NCI-H2107 (cell line): ENCODE measurements around the gene CDC25A.
"Not testable (repeated sequence)": the region's sequence is repeated elsewhere in the genome, so short reads cannot be mapped to it uniquely, and the experiment has no call there.

Source experiments
- DNase-seq: peaks from one replicate; lab custom pipeline; 2025; lab: John Stamatoyannopoulos, UW

Gene CDC25A

DNA sequence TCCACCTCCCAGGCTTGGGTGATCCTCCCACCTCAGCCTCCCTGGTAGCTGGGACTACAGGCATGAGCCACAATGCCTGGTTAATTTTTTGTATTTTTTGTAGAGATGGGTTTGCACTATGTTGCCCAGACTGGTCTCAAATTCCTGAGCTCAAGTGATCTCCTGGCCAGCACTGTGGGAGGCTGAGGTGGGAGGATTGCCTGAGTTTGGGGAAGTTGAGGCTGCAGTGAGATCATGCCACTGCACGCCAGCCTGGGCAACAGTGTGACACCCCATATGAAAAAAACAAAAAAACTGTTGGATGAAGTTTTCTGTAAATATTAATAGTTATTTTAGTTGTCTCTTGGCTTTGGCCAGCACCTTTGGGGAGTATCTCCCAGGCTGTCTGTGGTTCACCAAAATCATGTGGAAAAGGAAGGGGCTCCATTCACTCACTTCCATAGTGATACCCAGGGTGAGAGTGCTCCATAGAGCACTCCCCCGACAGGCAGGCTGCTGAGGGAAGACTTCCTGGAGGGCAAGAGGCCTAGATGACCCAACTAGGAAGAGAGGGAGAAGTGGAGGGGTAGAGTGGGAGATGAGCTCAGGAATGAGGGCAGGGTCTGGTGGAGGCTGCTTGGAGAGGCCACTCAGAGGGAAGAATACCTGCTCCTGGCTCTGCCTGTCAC is 47.1 kb downstream of the CDC25A start:
- DNase-seq, result no peak

DNA sequence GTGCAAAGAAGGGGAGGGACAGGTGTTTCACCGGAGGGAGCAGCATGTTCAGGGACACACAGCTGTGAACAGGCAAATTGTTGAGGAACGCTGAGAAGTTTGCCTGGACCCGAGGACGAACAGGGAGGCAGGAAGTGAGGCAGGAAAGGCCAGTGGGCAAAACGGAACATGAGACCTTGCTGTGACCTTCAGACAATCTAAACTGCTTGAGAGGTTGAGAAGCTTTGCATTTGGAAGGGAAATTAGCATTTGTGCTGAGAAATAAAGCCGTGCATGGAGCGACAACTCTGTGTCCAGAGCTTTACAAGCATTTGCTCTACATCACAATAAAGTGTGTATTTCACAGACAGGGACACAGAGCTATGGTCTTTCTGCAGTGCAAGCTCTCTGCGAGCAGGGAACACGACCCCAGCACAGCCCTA is 47.9 kb downstream of the CDC25A start:
- DNase-seq, result no peak

DNA sequence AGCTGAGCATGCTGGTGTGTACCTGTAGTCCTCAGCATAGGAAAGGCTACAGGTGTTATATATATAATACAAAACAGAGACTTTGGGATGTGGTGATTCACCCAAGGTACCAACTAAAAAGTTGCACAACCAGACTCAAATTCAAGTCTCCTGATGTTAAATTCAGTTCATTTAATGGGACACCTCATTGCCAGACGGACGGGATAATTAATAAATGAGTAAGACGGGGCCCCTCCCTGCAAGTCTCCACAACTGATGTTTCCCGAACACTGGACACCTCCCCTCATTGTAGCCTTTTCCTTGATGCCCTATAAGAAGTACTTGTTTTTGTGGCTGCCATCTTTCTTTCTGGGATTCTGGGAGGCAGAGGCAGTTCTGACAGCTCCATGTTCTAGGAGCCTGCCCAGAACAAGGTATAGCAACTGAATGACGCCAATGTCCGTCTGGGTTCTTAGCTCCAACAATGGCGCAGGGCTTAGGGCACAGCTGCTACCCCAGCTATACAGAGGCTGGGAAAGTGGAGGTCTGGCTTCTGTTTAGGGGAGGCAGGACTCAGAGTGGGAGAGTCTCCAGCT is 50.7 kb downstream of the CDC25A start:
- no peak for DNase-seq

DNA sequence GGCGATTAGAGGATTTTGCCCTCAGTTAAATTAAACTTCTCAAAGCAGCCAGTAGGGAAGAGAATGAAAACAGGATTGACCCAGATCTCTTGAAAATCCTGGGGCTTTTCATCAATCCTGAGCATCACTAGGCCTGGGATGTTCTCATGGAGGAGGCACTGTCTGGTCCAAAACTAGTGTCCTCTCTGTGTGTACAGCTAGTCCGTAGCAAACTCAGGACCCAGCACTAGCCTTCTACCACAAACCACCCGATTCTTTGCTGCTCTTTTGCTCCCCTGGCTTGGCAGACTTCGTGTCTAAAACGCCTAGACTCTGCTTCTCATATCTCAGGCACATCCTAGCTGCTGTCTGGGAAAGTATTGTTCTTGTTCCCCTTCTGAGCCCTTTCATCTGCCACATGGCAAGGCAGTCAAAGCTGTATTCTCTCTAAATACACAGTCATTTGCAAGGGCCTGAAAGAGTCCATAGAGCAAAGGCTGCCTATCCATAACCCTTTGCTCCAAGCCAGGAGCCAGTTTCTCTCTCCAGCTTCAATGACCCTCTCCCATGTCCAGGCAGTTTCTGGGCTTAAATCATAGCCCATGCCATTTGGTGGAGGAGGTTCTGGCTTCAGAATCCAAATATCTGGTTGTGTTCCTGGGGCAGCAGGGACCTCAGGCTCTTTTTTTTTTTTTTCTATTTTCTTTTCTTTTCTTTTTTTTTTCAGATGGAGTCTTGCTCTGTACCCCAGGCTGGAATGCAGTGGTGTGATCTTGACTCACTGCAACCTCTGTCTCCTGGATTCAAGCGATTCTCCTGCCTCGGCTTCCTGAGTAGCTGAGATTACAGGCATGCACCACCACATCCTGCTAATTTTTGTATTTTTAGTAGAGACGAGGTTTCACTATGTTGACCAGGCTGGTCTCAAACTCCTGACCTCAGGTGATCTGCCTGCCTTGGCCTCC is 52.4 kb downstream of the CDC25A start:
- no peak for DNase-seq

DNA sequence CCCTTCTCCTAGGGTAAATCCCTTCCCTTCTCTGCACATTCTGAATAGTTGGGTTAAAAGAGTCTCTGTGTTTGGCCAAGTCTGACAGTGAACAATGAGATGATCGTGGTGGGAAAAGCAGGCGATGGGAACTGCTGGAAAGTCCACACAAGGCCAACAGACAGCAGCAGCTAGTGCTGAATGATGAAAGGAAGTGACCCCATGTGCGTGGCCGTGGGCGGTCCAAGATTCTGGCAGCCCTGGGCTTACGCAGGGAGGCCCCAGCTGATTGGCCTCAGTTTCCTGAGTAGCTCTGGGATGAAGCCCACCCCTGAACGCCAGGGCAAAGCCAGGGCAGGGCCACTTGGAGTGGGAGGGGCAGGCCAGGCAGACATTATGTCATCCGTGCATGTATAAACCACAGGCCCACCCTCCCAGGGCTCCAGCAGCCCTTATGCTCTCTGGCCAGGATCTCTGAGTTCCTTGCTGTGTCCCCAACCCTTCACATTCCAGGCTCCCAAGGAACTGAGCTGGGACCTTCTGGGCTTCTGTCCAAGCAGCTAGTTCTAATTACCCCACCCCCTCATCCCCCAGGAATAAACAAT is 57.8 kb downstream of the CDC25A start:
- DNase-seq, result no peak

DNA sequence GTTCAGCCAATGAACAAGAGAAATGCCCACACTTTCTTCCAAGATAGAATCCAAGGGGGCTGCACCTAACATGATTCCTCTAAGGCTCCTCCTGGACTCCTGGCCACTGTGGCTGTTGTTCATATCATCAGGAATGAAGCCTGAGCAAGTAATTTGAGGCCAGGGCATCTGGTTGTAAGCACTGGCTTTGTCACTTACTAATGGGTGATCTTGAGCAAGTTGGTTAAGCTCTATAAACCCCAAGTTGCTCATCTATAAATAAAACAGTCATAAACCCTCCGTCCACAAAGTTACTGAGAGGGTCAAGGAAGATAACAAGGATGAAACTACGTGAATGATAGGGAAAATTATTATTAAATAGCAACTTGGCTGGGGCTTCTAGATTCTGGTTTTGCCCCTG is 58.3 kb downstream of the CDC25A start:
- no peak for DNase-seq

DNA sequence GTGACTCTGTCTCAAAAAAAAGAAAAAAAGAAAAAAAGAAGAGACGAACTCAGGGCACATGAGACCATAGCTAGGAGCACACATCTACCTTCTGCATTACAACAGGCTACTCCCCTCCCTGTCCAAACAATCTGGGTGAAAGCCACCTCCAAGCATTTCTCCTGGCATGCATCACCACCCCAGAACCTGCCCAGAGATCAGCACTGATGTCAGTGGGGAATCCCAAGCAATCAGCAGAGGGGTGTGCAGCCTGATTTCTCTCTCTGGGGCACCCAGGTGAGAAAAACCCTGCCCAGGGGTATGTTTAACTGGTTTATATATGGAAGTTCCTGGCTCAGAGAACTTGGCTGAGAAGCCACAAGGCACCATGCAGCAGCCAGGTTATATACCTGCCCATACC is 59.4 kb downstream of the CDC25A start:
- DNase-seq, result no peak

DNA sequence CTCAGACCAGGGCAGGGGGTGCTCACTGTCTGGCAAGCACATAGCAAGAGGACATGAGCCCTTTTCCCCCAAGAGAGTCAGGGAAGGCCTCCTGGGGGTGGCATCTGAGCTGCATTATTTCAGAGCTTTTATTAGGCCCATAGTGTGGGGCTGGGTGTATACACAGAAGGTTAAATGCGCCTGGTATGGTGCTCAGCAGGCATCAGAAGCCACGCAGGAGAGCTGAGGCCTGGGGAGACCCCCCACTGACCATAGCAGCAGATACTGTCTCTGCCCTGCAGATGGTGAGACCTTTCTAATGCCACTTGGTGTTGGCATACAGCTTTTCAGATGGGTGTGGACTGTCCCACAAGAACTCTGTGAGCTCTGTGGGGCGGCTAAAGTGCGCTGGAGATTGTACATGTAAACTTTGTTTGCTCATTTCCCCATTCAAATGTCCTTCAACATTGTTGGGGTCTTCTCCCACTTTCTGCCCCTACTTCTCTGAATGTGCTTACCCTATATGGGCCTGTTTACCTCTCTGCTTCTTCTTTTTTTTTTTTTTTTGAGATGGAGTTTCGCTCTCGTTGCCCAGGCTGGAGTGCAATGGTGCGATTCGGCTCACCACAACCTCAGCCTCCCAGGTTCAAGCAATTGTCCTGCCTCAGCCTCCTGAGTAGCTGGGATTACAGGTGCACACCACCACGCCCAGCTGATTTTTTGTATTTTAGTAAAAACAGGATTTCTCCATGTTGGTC is 62.2 kb downstream of the CDC25A start:
- DNase-seq, result no peak

DNA sequence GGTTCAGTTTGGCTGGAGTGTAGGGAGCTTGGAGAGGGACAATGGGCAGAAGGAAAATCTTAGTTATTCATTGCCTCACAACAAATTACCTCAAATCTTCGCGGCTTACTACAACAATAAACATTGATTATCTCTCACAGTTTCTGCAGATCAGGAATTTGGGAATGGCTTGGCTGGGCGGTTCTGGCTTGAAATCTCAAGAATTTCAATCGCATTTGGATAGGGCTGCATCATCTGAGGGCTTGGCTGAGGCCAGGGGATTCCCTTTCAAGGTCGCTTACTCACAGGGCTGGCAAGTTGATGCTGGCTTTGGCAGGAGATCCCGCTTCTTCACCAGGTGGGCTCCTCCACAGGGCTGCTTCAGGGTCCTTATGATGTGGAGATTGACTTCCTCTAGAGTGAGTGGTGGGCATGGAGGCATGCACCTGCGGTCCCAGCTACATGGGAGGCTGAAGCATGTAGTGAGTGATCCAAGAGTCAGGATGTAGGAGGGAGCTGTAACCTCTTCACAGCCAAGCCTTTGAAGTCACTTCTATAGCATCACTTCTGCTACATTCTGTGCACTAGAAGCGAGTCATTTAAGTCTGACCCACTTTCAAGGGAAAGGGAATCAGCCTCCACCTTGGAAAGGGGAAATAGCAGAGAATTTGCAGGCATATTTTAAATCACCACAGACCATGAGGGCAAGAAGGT is 63.1 kb downstream of the CDC25A start:
- DNase-seq, result no peak

DNA sequence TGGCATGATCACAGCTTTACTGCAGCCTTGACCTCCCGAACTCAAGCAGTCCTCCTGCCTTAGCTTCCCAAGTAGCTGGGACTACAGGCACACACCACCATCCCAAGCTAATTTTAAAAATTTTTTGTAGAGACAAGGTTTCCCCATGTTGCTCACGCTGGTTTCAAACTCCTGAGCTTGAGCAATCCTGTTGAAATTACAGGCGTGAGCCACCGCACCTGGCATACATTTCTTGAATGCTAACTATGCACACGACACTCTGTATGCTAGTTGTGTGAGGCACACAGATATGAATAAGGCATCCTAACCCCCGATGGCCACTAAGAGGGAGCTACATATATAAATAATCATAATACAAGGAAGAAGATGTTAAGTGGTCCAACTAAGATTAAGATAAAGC is 64.9 kb downstream of the CDC25A start:
- DNase-seq, result no peak

DNA sequence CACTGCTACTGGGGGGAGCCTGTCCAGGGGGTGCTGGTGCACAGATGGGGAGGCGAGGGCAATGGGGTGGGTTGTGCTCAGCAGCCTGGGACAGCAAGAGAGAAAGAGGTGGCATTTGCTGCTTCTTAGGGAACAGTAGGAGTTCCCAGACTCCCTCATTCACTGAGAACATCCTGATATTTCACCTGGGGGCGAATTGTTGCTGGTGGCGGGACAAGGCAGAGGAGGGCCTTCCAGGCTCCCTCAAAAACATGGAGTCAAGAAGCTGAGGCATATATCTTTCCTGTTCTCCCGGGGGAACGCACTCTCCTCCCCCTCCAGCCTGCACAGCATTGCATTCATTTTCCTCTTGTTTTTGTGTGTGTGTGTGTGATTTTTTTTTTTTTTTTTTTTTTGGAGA is 65.7 kb downstream of the CDC25A start:
- no peak for DNase-seq

DNA sequence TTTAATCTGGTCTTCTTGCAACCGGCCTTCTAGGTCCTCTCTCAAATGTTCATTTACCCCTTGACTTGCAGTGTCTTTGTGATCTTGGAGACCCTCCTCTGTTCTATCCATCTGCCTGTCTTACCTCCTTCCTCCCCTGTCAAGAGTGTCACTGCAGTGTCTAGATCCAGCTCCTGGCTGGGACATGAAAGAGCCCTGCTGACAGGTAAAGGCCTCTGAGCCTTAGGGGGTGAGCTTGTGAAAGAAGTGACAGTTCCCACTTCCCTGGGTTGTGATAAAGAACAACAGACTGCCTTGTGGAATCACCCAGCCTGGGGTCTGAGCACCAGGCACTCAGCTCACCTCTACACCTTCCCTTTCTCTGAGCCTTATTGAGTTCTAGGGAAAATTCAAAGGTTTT is 68.0 kb downstream of the CDC25A start:
- DNase-seq, result no peak

DNA sequence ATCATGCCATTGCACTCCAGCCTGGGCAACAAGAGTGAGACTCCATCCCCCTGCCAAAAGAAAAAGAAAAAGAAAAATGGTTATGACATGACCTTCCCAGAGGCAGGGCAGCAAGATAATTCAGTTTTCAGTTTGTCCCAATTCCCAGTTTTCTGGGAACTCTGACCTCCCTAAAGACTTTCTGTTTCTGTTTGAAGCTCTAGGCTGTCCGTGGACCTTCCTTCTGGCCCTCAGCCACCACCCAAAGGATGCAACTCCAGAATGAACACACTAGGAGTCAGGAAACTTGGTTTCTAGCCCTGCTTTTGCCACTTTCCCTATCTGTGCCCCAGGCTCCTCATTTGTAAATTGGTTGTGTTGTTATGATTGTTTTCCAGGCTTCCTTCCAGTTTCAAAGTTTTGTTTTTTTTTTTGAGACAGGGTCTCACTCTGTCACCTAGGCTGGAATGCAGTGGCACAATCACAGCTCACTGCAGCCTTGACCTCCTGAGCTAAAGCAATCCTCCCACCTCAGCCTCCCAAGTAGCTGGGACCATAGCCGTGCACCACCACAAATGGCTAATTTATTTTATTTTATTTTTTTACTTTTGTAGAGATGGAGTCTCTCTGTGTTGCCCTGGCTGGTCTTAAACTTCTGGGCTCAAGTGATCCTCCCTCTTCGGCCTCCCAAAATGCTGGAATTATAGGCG is 68.6 kb downstream of the CDC25A start:
- DNase-seq, result no peak

DNA sequence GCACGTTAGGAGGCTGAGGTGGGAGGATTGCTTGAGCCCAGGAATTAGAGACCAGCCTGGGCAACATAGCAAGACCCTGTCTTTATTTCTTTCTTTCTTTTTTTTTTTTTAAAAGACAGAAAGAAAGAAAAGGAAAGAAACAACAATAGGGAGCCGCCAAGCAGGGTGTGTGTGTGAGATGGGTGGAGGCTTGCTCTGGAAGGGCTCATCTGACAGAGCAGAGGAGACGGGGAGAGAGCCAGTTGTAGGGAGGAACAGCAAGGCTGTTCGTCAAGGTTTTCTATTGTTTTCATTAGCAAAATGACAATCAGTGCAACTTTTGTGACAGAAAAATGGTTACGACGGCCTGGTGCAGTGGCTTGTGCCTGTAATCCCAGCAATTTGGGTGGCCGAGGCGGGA is 69.3 kb downstream of the CDC25A start:
- DNase-seq, result no peak

DNA sequence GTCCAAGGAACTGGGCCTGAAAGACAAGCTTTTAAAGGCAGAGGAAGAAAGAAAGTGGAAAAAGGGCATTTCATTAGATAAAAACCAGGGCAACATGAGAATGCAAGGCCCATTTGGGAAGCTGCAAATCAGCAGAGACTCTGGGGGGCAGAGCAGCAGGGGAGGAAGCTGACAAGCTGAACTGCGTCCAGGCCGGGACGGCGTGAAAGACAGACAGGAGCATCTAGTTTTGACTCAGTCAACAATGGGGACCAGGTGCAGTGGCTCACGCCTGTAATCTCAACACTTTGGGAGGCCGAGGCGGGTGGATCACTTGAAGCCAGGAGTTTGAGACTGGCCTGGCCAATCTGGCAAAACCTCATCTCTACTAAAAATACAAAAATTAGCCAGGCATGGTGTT is 69.9 kb downstream of the CDC25A start:
- no peak for DNase-seq

DNA sequence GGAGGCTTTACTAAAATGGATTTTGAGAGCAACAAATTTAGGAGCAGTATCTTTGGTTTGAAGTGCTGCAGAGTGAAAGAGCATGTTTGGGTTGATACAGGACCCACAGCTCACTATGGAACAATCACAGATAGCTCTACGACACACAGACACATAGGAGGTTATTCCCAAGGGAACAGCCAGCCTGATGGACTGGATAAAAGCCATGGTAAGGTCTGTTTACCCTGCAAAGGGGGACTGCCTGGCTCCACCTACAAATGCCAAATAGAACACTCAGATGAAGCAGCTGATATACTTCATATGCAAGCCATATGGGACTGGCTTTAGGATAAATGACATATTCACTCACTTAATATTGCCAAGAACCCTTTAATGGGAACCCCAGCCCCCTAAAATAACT is 75.4 kb downstream of the CDC25A start:
- DNase-seq, result peak; percentile 35

DNA sequence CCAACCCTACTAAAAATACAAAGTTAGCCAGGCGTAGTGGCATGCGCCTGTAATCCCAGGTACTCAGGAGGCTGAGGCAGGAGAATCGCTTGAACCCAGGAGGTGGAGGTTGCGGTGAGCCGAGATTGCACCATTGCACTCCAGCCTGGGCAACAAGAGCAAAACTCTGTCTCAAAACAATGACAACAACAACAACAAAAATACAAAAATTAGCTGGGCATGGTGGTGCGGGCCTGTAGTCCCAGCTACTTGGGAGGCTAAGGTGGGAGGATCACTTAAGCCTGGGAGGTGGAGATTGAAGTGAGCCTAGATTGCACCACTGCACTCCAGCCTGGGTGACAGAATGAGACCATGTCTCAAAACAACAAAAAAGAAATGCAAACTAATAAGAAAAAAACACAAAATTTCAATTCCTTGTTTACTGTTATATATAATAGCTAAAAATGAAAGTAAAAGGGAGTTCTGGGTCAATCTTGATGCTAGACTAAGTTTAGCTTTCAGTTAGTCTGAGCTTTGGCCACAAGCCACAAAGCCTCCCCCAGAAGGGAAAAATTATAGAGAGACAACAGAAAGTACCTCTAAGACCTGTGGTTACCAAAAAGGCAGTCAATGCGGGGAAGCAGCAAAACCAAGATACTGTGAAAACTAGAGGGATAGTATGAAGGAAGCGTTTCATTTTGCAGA is 76.0 kb downstream of the CDC25A start:
- not testable (repeated sequence) for DNase-seq

DNA sequence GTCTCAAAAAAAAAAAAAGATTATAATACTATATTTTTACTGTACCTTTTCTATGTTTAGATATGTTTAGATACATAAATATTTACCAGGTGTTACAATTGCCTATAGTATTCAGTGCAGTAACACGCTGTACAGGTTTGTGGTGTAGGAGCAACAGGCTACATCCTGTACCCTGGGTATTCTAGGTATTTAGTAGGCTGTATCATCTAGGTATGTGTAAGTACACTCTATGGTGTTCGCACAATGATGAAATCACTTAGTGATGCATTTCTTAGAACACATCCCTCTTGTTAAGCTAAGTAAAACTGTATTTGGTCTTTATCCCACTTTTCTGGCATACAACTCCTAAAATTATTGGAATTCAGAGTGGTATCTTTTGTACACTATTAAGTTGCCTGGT is 77.8 kb downstream of the CDC25A start:
- DNase-seq, result no peak

DNA sequence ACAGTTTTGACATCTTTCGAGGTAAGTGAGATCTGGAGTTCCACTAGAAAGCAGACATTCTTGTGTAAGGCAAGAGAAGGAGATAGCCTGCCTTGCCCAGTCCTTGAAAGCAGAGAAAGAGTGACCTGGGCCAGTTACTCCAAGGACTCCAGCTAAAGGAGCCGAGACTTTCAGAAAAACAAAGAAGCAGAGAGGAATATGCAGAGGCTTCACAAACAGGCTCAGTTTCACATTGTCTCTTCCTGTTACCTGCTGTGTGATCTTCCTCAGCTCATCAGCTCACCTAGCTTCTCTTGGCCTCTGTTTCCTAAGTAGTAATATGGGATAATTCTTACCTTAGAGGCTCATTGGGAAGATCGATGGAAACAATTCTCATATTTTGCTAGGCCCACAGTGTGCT is 81.0 kb downstream of the CDC25A start:
- no peak for DNase-seq
